Naive thymus-derived CD8-positive, alpha-beta T cell (primary cell): ENCODE results near the gene TMIGD1. TPM values are rescaled to one million over a fixed set of nuclear protein-coding genes. Genes with fewer than 3 reads are reported as not detected.

Source experiments
- ATAC-seq, 2 donors: fragments of 150-1000 bp; cut with Tn5 transposase in 1 of 2; sonication (Bioruptor Pico), chemical (Tn5 transposase) in 1 of 2; 1 replicate in 1 of 2; 2 replicates in 1 of 2; pipeline ENCODE4 v1.10.0; 2021; ENCODE audit warnings: mild to moderate bottlenecking in 2 of 2, moderate library complexity in 2 of 2
- POLR2A ChIA-PET: fragments of 350-600 bp; sonication (Branson Sonifier 250); formaldehyde crosslinking; loops from one replicate; lab custom pipeline; 2021; ENCODE audit warnings: antibody characterized with exemption; lab: Charles Lee
- DNase-seq, 10 donors: peaks; one replicate each; pipeline versions ENCODE4 v3.0.0 to v3.0.0-alpha.2; 2020 to 2022
- H3K27ac Mint-ChIP-seq, 10 donors: one replicate each; pipeline ENCODE4 v1.8.0; 2020 to 2022; ENCODE audit warnings: mild to moderate bottlenecking in 10 of 10, mixed read lengths in 10 of 10, moderate library complexity in 4 of 10, inconsistent platforms in 1 of 10
- H3K27me3 Mint-ChIP-seq, 5 donors: one replicate each; pipeline ENCODE4 v1.8.0; 2021 to 2022; ENCODE audit warnings: mixed read lengths in 5 of 5
- H3K36me3 Mint-ChIP-seq, 3 donors: one replicate each; pipeline ENCODE4 v1.8.0; 2020 to 2022; ENCODE audit warnings: mixed read lengths in 3 of 3, mild to moderate bottlenecking in 2 of 3, inconsistent platforms in 1 of 3
- H3K4me1 Mint-ChIP-seq, 4 donors: one replicate each; pipeline ENCODE4 v1.8.0; 2021 to 2022; ENCODE audit warnings: mixed read lengths in 4 of 4
- H3K4me3 Mint-ChIP-seq, 10 donors: one replicate each; pipeline ENCODE4 v1.8.0; 2020 to 2022; ENCODE audit warnings: mild to moderate bottlenecking in 10 of 10, mixed read lengths in 10 of 10, moderate library complexity in 6 of 10, inconsistent platforms in 1 of 10
- H3K9me3 Mint-ChIP-seq, 9 donors: one replicate each; pipeline ENCODE4 v1.8.0; 2020 to 2022; ENCODE audit warnings: mixed read lengths in 9 of 9, mild to moderate bottlenecking in 3 of 9, inconsistent platforms in 1 of 9, moderate library complexity in 1 of 9
- polyA plus RNA-seq, 3 donors: library from polyadenylated mRNA; unstranded; fragments of 300-500 nt; fragmentation: Illumina TruSeq; gene quantifications; one replicate each; pipeline ENCODE4 v1.2.3, GENCODE V29; 2021
- total RNA-seq, 8 experiments: library from RNA in 2 of 8; stranded (reverse) in 2 of 8; gene quantifications; one replicate each; pipeline ENCODE4 v1.2.3 and lab custom pipeline; 2021 to 2026

Gene TMIGD1
- total and polyA plus RNA-seq, 5 experiments from 2014 or later, result not detected

- no peak for DNase-seq
- POLR2A ChIA-PET, result no interaction called here
- Mint-ChIP-seq H3K4me3 (no peak overlapping the region), H3K9me3 (no peaks in the 10 kb centered on the region), H3K4me1 (peaks cover 1 to 10% (median 4%) of the 10 kb centered on the region in 4 donors), H3K36me3 (no peaks in the 10 kb centered on the region), H3K27me3 (peaks cover 0 to 4% (median 0%) of the 10 kb centered on the region in 5 donors), H3K27ac (no peak overlapping the region)
- ATAC-seq, result no peak
These were observed 15.7 kb downstream of the TMIGD1 start for GRCh38 chr17:30318155-30318554.

DNA sequence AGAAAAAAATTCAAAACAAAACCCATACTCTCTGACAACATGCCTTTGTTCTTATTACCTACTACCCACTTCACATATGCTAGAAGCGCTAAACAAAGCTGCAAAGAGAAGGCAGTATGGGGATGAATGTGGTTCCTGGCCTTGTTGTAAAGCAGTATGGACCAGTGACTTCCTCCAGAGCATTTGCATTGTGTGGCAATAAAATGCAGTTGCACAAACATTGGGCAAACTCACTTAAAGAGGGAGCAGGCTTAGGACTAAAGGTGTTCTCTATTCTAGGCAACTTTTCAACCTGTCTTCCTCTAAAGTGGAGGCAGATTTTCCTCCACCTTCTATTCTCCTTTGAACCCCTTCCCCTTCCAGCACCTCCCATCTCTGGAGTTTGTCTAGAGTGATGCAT, 17.1 kb downstream of the TMIGD1 start:
- H3K9me3 Mint-ChIP-seq, result no peaks in the 10 kb centered on the region
- POLR2A ChIA-PET, result no interaction called here

DNA sequence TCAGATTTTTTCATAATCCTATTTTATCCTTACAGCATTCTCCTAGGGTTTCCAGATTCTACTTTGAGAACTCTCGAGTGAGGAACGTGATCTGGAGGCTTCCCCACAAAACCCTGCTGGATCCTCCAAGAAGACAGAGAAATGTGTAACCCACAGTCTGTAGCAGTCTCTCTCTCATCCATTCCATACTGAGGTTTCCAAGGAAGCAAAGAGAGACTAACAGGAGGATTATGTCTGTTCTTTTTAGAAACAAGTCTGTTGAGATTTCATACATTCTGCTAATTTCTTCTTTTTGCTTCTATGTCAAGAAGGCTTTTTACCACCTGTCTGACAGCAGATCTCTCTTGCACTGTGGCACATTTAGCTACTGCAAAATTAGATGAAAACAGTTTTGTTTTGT, 18.8 kb downstream of the TMIGD1 start:
- ATAC-seq (no peak), DNase-seq (no peak)
- peak overlapping the region in 1 of 10 donors; percentile 61 for H3K27ac Mint-ChIP-seq
- peaks cover 0 to 4% (median 0%) of the 10 kb centered on the region in 5 donors for H3K27me3 Mint-ChIP-seq
- H3K4me3 Mint-ChIP-seq, result no peak overlapping the region
- no peaks in the 10 kb centered on the region for H3K4me1 Mint-ChIP-seq
- H3K36me3 Mint-ChIP-seq, result no peaks in the 10 kb centered on the region
- no peaks in the 10 kb centered on the region for H3K9me3 Mint-ChIP-seq
- POLR2A ChIA-PET, result no interaction called here

More for the DNA sequence above, 17.1 kb downstream of the TMIGD1 start:
- Mint-ChIP-seq H3K27me3 (peaks cover 0 to 4% (median 0%) of the 10 kb centered on the region in 5 donors), H3K4me1 (no peaks in the 10 kb centered on the region), H3K4me3 (no peak overlapping the region), H3K36me3 (no peaks in the 10 kb centered on the region), H3K27ac (no peak overlapping the region)
- ATAC-seq (no peak), DNase-seq (no peak)

GRCh38 chr17:30314474-30314873, 19.4 kb downstream of the TMIGD1 start:
- POLR2A ChIA-PET, result no interaction called here
- Mint-ChIP-seq H3K9me3 (no peaks in the 10 kb centered on the region), H3K4me1 (no peaks in the 10 kb centered on the region), H3K4me3 (no peak overlapping the region), H3K27me3 (peaks cover 0 to 4% (median 0%) of the 10 kb centered on the region in 5 donors), H3K27ac (no peak overlapping the region), H3K36me3 (no peaks in the 10 kb centered on the region)
- DNase-seq (no peak), ATAC-seq (no peak)

DNA sequence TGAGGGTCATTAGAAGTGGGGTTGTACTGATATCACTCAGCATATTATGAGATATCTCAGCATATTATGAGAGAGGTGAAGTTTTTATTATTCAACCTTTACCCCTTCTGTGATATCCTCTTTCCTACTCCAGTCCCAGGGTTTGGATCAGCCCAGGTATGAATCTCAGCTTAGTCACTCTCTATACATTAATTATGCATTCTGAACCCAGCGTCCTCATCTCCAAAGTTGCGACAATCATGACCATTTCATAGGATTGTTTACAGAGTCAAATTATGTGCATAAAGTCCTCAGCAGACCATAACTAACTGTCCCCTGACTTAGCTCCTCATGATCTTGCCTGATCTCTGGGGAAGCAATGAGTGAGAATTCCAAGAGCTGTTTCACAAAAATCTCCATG, 21.6 kb downstream of the TMIGD1 start:
- Mint-ChIP-seq H3K4me3 (no peak overlapping the region), H3K4me1 (no peaks in the 10 kb centered on the region), H3K27ac (peak overlapping the region in 1 of 10 donors; percentile 4), H3K36me3 (no peaks in the 10 kb centered on the region), H3K27me3 (peaks cover 0 to 4% (median 0%) of the 10 kb centered on the region in 5 donors), H3K9me3 (no peaks in the 10 kb centered on the region)
- no peak for DNase-seq
- POLR2A ChIA-PET, result no interaction called here
- ATAC-seq, result no peak

- no peak for DNase-seq
- no peak for ATAC-seq
These were observed 23.3 kb downstream of the TMIGD1 start for GRCh38 chr17:30310562-30310961.

GRCh38 chr17:30309591-30309990, 24.3 kb downstream of the TMIGD1 start:
- no peaks in the 10 kb centered on the region for H3K27me3 Mint-ChIP-seq
- no peaks in the 10 kb centered on the region for H3K4me1 Mint-ChIP-seq

More at GRCh38 chr17:30310562-30310961, 23.3 kb downstream of the TMIGD1 start:
- Mint-ChIP-seq H3K36me3 (no peaks in the 10 kb centered on the region), H3K9me3 (no peaks in the 10 kb centered on the region), H3K27me3 (peaks cover 0 to 4% (median 0%) of the 10 kb centered on the region in 5 donors), H3K4me3 (no peak overlapping the region), H3K4me1 (no peaks in the 10 kb centered on the region), H3K27ac (no peak overlapping the region)
- POLR2A ChIA-PET, result no interaction called here

GRCh38 chr17:30308406-30308805, 25.5 kb downstream of the TMIGD1 start:
- Mint-ChIP-seq H3K9me3 (no peaks in the 10 kb centered on the region), H3K4me3 (no peak overlapping the region), H3K4me1 (no peaks in the 10 kb centered on the region), H3K27ac (no peak overlapping the region), H3K36me3 (no peaks in the 10 kb centered on the region), H3K27me3 (no peaks in the 10 kb centered on the region)
- DNase-seq (no peak), ATAC-seq (no peak)
- POLR2A ChIA-PET, result interaction anchor here (0.7 to 1.1 kb wide), 2 partner anchors 19 to 36 kb away, joined by 3 read pairs; no protein-coding TSS in a partner anchor

More at GRCh38 chr17:30309591-30309990, 24.3 kb downstream of the TMIGD1 start:
- POLR2A ChIA-PET, result interaction anchor here (1.1 kb wide), 1 partner anchor 18 kb away, joined by 3 read pairs; no protein-coding TSS in a partner anchor
- Mint-ChIP-seq H3K36me3 (no peaks in the 10 kb centered on the region), H3K4me3 (no peak overlapping the region), H3K27ac (no peak overlapping the region), H3K9me3 (no peaks in the 10 kb centered on the region)
- no peak for DNase-seq
- ATAC-seq, result no peak

GRCh38 chr17:30304778-30305177, 29.1 kb downstream of the TMIGD1 start:
- H3K36me3 Mint-ChIP-seq, result peaks cover 0 to 7% (median 2%) of the 10 kb centered on the region in 3 donors
- no peak overlapping the region for H3K4me3 Mint-ChIP-seq

GRCh38 chr17:30302241-30302640, 31.6 kb downstream of the TMIGD1 start:
- Mint-ChIP-seq H3K9me3 (peaks cover 0 to 5% (median 3%) of the 10 kb centered on the region in 9 donors), H3K27me3 (peaks cover 0 to 1% (median 0%) of the 10 kb centered on the region in 5 donors), H3K27ac (no peak overlapping the region), H3K36me3 (peaks cover 0 to 7% (median 2%) of the 10 kb centered on the region in 3 donors), H3K4me1 (peaks cover 0 to 2% (median 0%) of the 10 kb centered on the region in 4 donors), H3K4me3 (no peak overlapping the region)
- ATAC-seq, result no peak
- POLR2A ChIA-PET, result interaction anchor here (0.7 kb wide), 1 partner anchor 10 kb away, joined by 3 read pairs; the partner anchor contains the start of gene BLMH
- no peak for DNase-seq

More at GRCh38 chr17:30304778-30305177, 29.1 kb downstream of the TMIGD1 start:
- H3K9me3 Mint-ChIP-seq, result peaks cover 0 to 5% (median 3%) of the 10 kb centered on the region in 9 donors
- DNase-seq, result no peak
- peaks cover 0 to 2% (median 0%) of the 10 kb centered on the region in 4 donors for H3K4me1 Mint-ChIP-seq
- no peaks in the 10 kb centered on the region for H3K27me3 Mint-ChIP-seq
- ATAC-seq, result no peak
- H3K27ac Mint-ChIP-seq, result peak overlapping the region in 1 of 10 donors; percentile 18
- POLR2A ChIA-PET, result interaction anchor here (0.5 kb wide), 1 partner anchor 31 kb away, joined by 3 read pairs; no protein-coding TSS in a partner anchor

- ATAC-seq, result no peak
- peaks cover 0 to 5% (median 3%) of the 10 kb centered on the region in 9 donors for H3K9me3 Mint-ChIP-seq
- no peak for DNase-seq
- H3K27ac Mint-ChIP-seq, result no peak overlapping the region
- H3K36me3 Mint-ChIP-seq, result peaks cover 0 to 7% (median 2%) of the 10 kb centered on the region in 3 donors
- POLR2A ChIA-PET, result interaction anchor here (1.2 kb wide), 1 partner anchor 9 kb away, joined by 3 read pairs; the partner anchor contains the start of gene BLMH
- no peak overlapping the region for H3K4me3 Mint-ChIP-seq
- H3K4me1 Mint-ChIP-seq, result peaks cover 0 to 2% (median 0%) of the 10 kb centered on the region in 4 donors
- H3K27me3 Mint-ChIP-seq, result peaks cover 0 to 1% (median 0%) of the 10 kb centered on the region in 5 donors
These were observed 33.0 kb downstream of the TMIGD1 start for GRCh38 chr17:30300818-30301217.

DNA sequence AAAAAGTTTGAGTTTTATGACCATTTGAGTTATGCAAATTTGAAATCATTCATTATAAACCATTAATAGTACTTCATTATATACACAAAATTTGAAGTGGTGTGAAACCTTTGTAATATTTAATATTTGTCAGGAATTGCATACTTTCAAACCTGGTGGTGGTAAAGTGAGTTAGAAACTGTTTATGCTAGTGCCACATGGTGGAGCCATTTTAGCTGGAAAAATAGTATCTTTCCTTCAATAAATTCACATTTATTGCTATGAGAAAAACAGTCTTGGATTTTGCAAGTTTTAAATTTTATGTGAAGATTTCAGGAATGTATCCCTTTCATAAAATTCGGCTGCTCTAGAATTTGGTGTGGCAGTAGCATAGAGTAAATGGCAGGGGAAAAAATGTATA, 34.9 kb downstream of the TMIGD1 start:
- DNase-seq, result no peak
- H3K27me3 Mint-ChIP-seq, result peaks cover 0 to 1% (median 0%) of the 10 kb centered on the region in 5 donors
- ATAC-seq, result no peak
- peaks cover 0 to 7% (median 2%) of the 10 kb centered on the region in 3 donors for H3K36me3 Mint-ChIP-seq
- peaks cover 0 to 2% (median 0%) of the 10 kb centered on the region in 4 donors for H3K4me1 Mint-ChIP-seq
- H3K27ac Mint-ChIP-seq, result peak overlapping the region in 1 of 10 donors; percentile 25
- H3K4me3 Mint-ChIP-seq, result no peak overlapping the region
- POLR2A ChIA-PET, result no interaction called here
- peaks cover 0 to 5% (median 3%) of the 10 kb centered on the region in 9 donors for H3K9me3 Mint-ChIP-seq

DNA sequence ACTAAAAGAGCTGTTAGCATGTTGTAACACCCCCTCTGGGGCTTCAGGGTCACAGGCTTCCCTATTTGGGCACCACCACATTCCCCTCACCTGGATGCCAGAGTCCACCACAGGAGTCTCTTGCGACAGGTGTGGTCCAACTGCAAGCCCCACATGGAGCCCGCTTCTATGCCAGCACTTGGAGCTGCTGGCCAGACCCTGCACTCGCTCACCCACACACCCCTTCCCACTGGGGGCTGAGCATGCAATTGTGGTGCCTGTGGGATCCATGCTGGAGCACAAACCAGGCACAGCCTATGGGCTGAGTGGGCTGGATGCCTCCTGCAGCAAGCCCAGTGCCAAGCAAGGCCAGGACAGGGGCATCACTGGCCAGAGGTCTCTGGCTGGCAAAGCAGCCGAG, 36.1 kb downstream of the TMIGD1 start:
- H3K36me3 Mint-ChIP-seq, result peaks cover 0 to 7% (median 2%) of the 10 kb centered on the region in 3 donors
- H3K9me3 Mint-ChIP-seq, result peaks cover 0 to 5% (median 3%) of the 10 kb centered on the region in 9 donors
- ATAC-seq (no peak), DNase-seq (no peak)
- H3K4me3 Mint-ChIP-seq, result no peak overlapping the region
- H3K4me1 Mint-ChIP-seq, result peaks cover 0 to 2% (median under 1%) of the 10 kb centered on the region in 4 donors
- POLR2A ChIA-PET, result no interaction called here
- peaks cover 0 to 1% (median 0%) of the 10 kb centered on the region in 5 donors for H3K27me3 Mint-ChIP-seq
- H3K27ac Mint-ChIP-seq, result no peak overlapping the region
